ENCODE data around the gene LTB4R2. TPM values are rescaled to one million over a fixed set of nuclear protein-coding genes. Genes with fewer than 3 reads are reported as not detected.

The LTB4R2 gene
- total RNA-seq, 1 donor from 2014 or later = 1.5 TPM

GRCh38 chr14:24311837-24312615, 2.1 kb downstream of the LTB4R2 start:
- DNase-seq (ENCODE audit: low read depth) = no peak
- Histone ChIP-seq H3K4me3 (ENCODE audit: low read depth, low read length) (no peak overlapping the region), H3K36me3 (ENCODE audit: control insufficient read depth, insufficient read depth, low read length) (no peaks in the 10 kb centered on the region), H3K27me3 (ENCODE audit: control insufficient read depth, insufficient read depth, low read length) (peaks cover 12% of the 10 kb centered on the region)
- no peak for TF ChIP-seq CTCF (IDR thresholded peaks at IDR 0.05; ENCODE audit: insufficient read depth, low read length, poor library complexity, severe bottlenecking)

GRCh38 chr14:24312736-24313507, 3.0 kb downstream of the LTB4R2 start:
- no peak for DNase-seq (ENCODE audit: low read depth)
- H3K27me3 ChIP-seq (ENCODE audit: control insufficient read depth, insufficient read depth, low read length) = peaks cover 14% of the 10 kb centered on the region
- no peaks in the 10 kb centered on the region for H3K36me3 ChIP-seq (ENCODE audit: control insufficient read depth, insufficient read depth, low read length)
- TF ChIP-seq CTCF (IDR thresholded peaks at IDR 0.05; ENCODE audit: insufficient read depth, low read length, poor library complexity, severe bottlenecking) = no peak
- no peak overlapping the region for H3K4me3 ChIP-seq (ENCODE audit: low read depth, low read length)

- peaks cover 20% of the 10 kb centered on the region for H3K27me3 ChIP-seq (ENCODE audit: control insufficient read depth, insufficient read depth, low read length)
- TF ChIP-seq CTCF (IDR thresholded peaks at IDR 0.05; ENCODE audit: insufficient read depth, low read length, poor library complexity, severe bottlenecking) = no peak
- no peaks in the 10 kb centered on the region for H3K36me3 ChIP-seq (ENCODE audit: control insufficient read depth, insufficient read depth, low read length)
- H3K4me3 ChIP-seq (ENCODE audit: low read depth, low read length) = no peak overlapping the region
- DNase-seq (ENCODE audit: low read depth) = no peak
Measured at GRCh38 chr14:24313913-24314312, 4.0 kb downstream of the LTB4R2 start.

- peaks cover 25% of the 10 kb centered on the region for H3K27me3 ChIP-seq (ENCODE audit: control insufficient read depth, insufficient read depth, low read length)
- H3K4me3 ChIP-seq (ENCODE audit: low read depth, low read length) = no peak overlapping the region
- H3K36me3 ChIP-seq (ENCODE audit: control insufficient read depth, insufficient read depth, low read length) = no peaks in the 10 kb centered on the region
- DNase-seq (ENCODE audit: low read depth) = no peak
- no peak for TF ChIP-seq CTCF (IDR thresholded peaks at IDR 0.05; ENCODE audit: insufficient read depth, low read length, poor library complexity, severe bottlenecking)
Measured at GRCh38 chr14:24314377-24315193, 4.6 kb downstream of the LTB4R2 start.

GRCh38 chr14:24315243-24315806, 5.4 kb downstream of the LTB4R2 start:
- peaks cover 25% of the 10 kb centered on the region for H3K27me3 ChIP-seq (ENCODE audit: control insufficient read depth, insufficient read depth, low read length)
- DNase-seq (ENCODE audit: low read depth) = no peak
- no peak overlapping the region for H3K4me3 ChIP-seq (ENCODE audit: low read depth, low read length)
- no peaks in the 10 kb centered on the region for H3K36me3 ChIP-seq (ENCODE audit: control insufficient read depth, insufficient read depth, low read length)
- TF ChIP-seq CTCF (IDR thresholded peaks at IDR 0.05; ENCODE audit: insufficient read depth, low read length, poor library complexity, severe bottlenecking) = no peak
